Measurements from ENCODE around the gene GLI3. TPM values are rescaled to one million over a fixed set of nuclear protein-coding genes. Genes with fewer than 3 reads are reported as not detected.

GLI3 gene
- total and polyA plus RNA-seq, 10 of the 15 experiments (the other 5 are each of a cell fraction or from before 2014, with no cell fraction given) = 0.01 TPM; not detected in 8

GRCh38 chr7:42096681-42097561 lies 140.1 kb downstream of the GLI3 start:
- Histone ChIP-seq H3K4me1 (ENCODE audit: control insufficient read depth, insufficient read depth, low read length) (no peaks in the 10 kb centered on the region), H3K4me3 (no peak overlapping the region), H3K27me3 (replicated peaks in 1 of 2; ENCODE audit: control insufficient read depth in 2 of 2, insufficient read depth in 2 of 2, low read length in 1 of 2) (no peaks in the 10 kb centered on the region; a peak in 1 of 4 replicates), H2AFZ (ENCODE audit: control insufficient read depth, low read depth, low read length) (no peak overlapping the region), H3K36me3 (ENCODE audit: control insufficient read depth in 2 of 2, insufficient read depth in 2 of 2, low read length in 1 of 2) (no peaks in the 10 kb centered on the region), H3K79me2 (ENCODE audit: control insufficient read depth, insufficient read depth, low read length) (no peaks in the 10 kb centered on the region), H3K4me2 (ENCODE audit: control insufficient read depth, insufficient read depth) (no peak overlapping the region), H3K9me3 (replicated peaks; ENCODE audit: control insufficient read depth, insufficient read depth, low read length) (no peaks in the 10 kb centered on the region), H3K9ac (ENCODE audit: control insufficient read depth, insufficient read depth, low read length) (no peak overlapping the region), H4K20me1 (ENCODE audit: control insufficient read depth, insufficient read depth) (no peaks in the 10 kb centered on the region), H3K27ac (ENCODE audit: control insufficient read depth, insufficient read depth) (no peak overlapping the region)
- BruUV-seq (replicated peaks) = no TSS peak
- intact Hi-C loops (cut with micrococcal nuclease; ENCODE audit: unreplicated experiment) = no loop called here
- no peak for ATAC-seq
- POLR2A ChIA-PET = no interaction called here
- WGBS (ENCODE audit: insufficient coverage, insufficient replicate concordance, low lambda C conversion rate, missing lambda C conversion rate) = 37% methylated on average over 11 of the region's 11 CpGs
- SMC1A ChIA-PET (ENCODE audit: uncharacterized antibody, unreplicated experiment) = no interaction called here
- RAD21 ChIA-PET (ENCODE audit: unreplicated experiment) = no interaction called here
- TF ChIP-seq ATF3 (IDR thresholded peaks at IDR 0.05; ENCODE audit: borderline replicate concordance, extremely low read depth, low read depth, low read length) (no peak), IRF4 (IDR thresholded peaks at IDR 0.05; ENCODE audit: low read depth, low read length) (no peak), ZSCAN29 (IDR thresholded peaks at IDR 0.05) (no peak), PML (IDR thresholded peaks at IDR 0.05; ENCODE audit: low read length) (no peak), TARDBP (IDR thresholded peaks at IDR 0.05; ENCODE audit: borderline replicate concordance) (no peak), ZBTB4 (CRISPR knock-in tag; IDR thresholded peaks at IDR 0.05) (no peak), SUPT20H (IDR thresholded peaks at IDR 0.05; ENCODE audit: borderline replicate concordance, control insufficient read depth, low read depth, low read length) (no peak), MTA3 (IDR thresholded peaks at IDR 0.05; ENCODE audit: borderline replicate concordance, low read length) (no peak)
- no peak for DNase-seq (ENCODE audit: low read depth, low spot score)
- FAIRE-seq = no peak
- CTCF ChIA-PET = no interaction called here
- in situ Hi-C loops (cut with MboI) = no loop called here

All from GM12878 (cell line).